ENCODE results near the gene TDRD12.

- TF ChIP-seq, protein P1, sequence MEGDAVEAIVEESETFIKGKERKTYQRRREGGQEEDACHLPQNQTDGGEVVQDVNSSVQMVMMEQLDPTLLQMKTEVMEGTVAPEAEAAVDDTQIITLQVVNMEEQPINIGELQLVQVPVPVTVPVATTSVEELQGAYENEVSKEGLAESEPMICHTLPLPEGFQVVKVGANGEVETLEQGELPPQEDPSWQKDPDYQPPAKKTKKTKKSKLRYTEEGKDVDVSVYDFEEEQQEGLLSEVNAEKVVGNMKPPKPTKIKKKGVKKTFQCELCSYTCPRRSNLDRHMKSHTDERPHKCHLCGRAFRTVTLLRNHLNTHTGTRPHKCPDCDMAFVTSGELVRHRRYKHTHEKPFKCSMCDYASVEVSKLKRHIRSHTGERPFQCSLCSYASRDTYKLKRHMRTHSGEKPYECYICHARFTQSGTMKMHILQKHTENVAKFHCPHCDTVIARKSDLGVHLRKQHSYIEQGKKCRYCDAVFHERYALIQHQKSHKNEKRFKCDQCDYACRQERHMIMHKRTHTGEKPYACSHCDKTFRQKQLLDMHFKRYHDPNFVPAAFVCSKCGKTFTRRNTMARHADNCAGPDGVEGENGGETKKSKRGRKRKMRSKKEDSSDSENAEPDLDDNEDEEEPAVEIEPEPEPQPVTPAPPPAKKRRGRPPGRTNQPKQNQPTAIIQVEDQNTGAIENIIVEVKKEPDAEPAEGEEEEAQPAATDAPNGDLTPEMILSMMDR (conservative IDR thresholded peaks at IDR 0.05 in 1 of 2, IDR thresholded peaks at IDR 0.05 in 1 of 2; ENCODE audit: low read depth in 1 of 2, low read length in 2 of 2), result no peak
- no peak for TF ChIP-seq EZH2 (IDR thresholded peaks at IDR 0.05; ENCODE audit: low read length, missing control alignments)
These were observed 46.0 kb upstream of the TDRD12 start for GRCh38 chr19:32673573-32673972.

Measured in fibroblast of lung (primary cell).